NB4 (cell line): ENCODE data around the gene HUWE1.

Source experiments
- DNase-seq: peaks from one replicate; pipeline ENCODE4 v3.0.0; 2010; ENCODE audit warnings: low read depth
- H3K4me3 ChIP-seq: one replicate; pipeline ENCODE4 v1.5.1; 2011; ENCODE audit warnings: mild to moderate bottlenecking, low read depth, low read length, moderate library complexity
- MYC ChIP-seq: IDR thresholded peaks from 2 replicates; pipeline ENCODE4 v1.6.1; 2011; ENCODE audit warnings: low read depth, low read length
- POLR2A ChIP-seq: IDR thresholded peaks from 2 replicates; pipeline ENCODE4 v1.6.1; 2011; ENCODE audit warnings: mild to moderate bottlenecking; ENCODE audit not compliant: insufficient read length; ENCODE audit errors: extremely low read depth
- TF ChIP-seq, protein P1 (sequence below): IDR thresholded peaks from 2 replicates; pipeline ENCODE4 v1.6.1; 2011; ENCODE audit warnings: low read depth, low read length
- TF ChIP-seq, protein P2 (sequence below): IDR thresholded peaks from one replicate; pipeline ENCODE4 v1.5.1; 2012; ENCODE audit warnings: low read depth, low read length

HUWE1 gene

DNA sequence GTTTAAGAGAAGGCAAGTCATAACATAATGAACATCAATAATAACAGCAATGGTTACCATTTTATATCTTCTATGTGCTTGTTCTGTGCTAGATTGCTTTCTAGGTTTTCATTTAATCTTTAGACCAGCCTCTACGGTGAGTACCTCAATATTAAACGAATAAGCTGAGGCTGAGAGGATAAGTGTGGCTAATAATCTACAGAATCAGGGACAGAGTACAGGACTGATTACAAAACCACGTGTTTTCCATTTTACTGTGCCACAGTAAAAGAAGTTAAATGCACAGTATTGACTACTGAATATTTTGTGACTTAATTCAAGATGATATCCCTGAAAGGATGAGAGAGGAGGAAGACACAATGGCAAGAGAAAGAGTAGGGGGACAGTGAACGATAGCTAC lies 56.3 kb downstream of the HUWE1 start:
- TF ChIP-seq MYC = no peak
- TF ChIP-seq, protein P1, sequence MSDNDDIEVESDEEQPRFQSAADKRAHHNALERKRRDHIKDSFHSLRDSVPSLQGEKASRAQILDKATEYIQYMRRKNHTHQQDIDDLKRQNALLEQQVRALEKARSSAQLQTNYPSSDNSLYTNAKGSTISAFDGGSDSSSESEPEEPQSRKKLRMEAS = no peak
- TF ChIP-seq, protein P2, sequence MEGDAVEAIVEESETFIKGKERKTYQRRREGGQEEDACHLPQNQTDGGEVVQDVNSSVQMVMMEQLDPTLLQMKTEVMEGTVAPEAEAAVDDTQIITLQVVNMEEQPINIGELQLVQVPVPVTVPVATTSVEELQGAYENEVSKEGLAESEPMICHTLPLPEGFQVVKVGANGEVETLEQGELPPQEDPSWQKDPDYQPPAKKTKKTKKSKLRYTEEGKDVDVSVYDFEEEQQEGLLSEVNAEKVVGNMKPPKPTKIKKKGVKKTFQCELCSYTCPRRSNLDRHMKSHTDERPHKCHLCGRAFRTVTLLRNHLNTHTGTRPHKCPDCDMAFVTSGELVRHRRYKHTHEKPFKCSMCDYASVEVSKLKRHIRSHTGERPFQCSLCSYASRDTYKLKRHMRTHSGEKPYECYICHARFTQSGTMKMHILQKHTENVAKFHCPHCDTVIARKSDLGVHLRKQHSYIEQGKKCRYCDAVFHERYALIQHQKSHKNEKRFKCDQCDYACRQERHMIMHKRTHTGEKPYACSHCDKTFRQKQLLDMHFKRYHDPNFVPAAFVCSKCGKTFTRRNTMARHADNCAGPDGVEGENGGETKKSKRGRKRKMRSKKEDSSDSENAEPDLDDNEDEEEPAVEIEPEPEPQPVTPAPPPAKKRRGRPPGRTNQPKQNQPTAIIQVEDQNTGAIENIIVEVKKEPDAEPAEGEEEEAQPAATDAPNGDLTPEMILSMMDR = no peak
- no peak for TF ChIP-seq POLR2A
- DNase-seq = no peak
- H3K4me3 ChIP-seq = no peak overlapping the region

DNA sequence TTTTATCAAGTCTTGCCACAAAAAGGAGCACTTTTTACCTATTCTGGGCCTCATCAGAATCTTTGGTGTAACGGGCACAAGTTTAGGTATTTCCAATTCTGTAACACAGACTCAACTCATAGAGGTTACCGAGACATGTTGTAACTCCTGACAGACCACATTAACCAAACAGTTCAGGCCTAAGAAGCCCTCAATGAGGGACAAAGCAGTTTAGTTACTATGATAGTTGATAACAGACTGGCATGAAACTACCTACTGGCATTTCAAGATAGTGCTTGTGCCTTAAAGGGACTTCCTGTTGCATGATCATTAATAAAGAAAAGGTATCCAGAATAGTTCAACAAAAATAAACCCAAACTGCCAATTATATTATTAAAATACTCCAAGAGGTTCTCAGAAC lies 64.1 kb downstream of the HUWE1 start:
- no peak overlapping the region for H3K4me3 ChIP-seq
- DNase-seq = no peak

DNA sequence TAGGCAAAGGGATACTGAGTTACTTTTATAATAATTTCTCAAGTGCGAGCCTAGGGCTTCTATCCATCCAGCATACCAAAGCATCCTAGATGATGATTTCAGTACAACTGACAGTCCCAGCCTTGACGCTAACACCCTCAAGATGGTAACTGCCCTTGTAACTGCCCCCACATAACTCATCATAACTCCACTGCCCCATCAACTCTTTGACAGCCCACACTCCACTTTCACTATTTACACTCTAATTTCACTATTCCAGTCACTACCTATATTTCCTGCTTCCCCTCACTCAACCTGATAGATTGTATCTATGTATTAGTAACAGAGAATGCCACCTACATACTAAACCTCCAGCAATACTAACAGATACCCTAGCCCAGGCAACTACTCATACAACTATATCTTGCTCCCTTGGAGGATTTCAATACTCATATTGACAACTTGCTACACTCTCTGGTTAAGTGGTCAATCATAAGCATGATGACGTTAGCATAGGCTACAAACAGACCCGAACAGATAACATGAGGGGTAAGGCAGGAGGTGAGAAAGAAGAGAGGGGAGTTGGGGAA lies 65.0 kb downstream of the HUWE1 start:
- no peak for DNase-seq
- H3K4me3 ChIP-seq = no peak overlapping the region
- TF ChIP-seq MYC = no peak
- TF ChIP-seq, protein P1 = no peak
- TF ChIP-seq, protein P2 = no peak
- no peak for TF ChIP-seq POLR2A

More for the DNA sequence above, 64.1 kb downstream of the HUWE1 start:
- TF ChIP-seq, protein P2 = no peak
- TF ChIP-seq, protein P1 = no peak
- no peak for TF ChIP-seq POLR2A
- no peak for TF ChIP-seq MYC

DNA sequence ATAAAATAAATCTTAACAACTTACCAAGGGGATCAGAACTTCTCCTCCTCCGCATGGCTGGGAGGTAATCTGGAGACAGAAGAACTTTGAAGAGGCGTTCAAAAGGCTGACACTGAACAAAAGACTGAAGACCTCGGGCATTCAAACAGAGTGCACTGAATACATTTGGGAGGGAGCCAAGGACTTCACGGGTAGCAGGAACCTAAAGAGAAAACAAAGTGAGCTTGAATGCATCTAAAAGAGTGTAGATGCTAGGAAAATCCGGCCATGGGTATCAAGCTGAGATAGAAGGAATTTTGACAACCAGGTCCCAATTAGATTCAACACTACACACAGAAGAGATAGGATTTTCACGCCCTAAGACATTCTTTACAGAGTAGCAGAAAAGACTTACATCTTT lies 69.6 kb downstream of the HUWE1 start:
- DNase-seq = no peak
- TF ChIP-seq, protein P2 = no peak
- TF ChIP-seq, protein P1 = no peak
- no peak for TF ChIP-seq MYC
- TF ChIP-seq POLR2A = no peak
- H3K4me3 ChIP-seq = no peak overlapping the region

DNA sequence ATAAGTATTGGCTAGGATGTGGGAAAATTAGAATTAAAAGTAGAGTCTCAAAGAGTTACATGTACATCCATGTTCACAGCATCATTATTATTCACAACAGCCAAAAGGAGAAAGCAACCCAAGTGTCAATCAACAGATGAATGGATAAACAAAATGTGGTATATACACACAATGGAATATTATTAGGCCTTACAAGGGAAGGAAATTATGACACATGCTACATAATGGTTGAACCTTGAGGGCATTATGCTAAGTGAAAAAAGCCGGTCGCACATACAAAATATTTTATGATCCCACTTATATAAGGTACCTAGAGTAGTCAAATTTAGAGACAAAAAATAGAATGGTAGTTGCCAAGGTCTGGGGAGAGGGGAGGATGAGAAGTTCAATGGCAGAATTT lies 80.1 kb downstream of the HUWE1 start:
- no peak for TF ChIP-seq POLR2A
- TF ChIP-seq MYC = no peak
- TF ChIP-seq, protein P2 = no peak
- TF ChIP-seq, protein P1 = no peak
- no peak for DNase-seq
- H3K4me3 ChIP-seq = no peak overlapping the region

DNA sequence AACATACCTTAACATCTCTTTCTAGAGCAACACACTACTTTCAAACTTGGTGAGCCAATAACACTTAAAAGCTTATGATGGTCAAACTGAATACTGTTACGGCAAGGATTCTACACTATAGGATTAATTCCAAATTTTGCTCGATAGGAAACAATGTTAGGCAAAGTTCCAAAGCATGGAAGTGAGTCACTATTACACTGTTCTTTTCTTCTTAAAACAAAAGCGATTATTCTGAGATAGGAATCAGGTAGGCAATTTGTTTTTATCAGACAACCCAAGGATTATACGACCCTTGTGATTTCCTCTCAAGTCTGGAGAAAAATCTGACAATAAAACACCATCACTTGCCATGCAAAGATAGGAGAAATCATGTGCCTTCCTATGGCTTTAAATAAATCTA lies 81.5 kb downstream of the HUWE1 start:
- DNase-seq = no peak
- no peak overlapping the region for H3K4me3 ChIP-seq
- TF ChIP-seq, protein P1 = no peak
- no peak for TF ChIP-seq POLR2A
- TF ChIP-seq, protein P2 = no peak
- TF ChIP-seq MYC = no peak
